H54 (cell line): ENCODE results near the gene ADH1C.

Experiments used
- DNase-seq: peaks from one replicate; pipeline ENCODE4 v3.0.0; 2011; ENCODE audit warnings: low spot score, mixed read lengths; ENCODE audit not compliant: insufficient read length
- FAIRE-seq: peaks from 3 replicates; lab custom pipeline; 2011; peaks lifted over from hg19 to GRCh38; lab: Jason Lieb, UNC
- POLR2A ChIP-seq: IDR thresholded peaks from 2 replicates; pipeline ENCODE4 v1.6.1; 2011; ENCODE audit warnings: low read depth, mild to moderate bottlenecking, low read length

ADH1C gene

GRCh38 chr4:99300934-99301333 is 51.6 kb downstream of the ADH1C start:
- DNase-seq (no peak), FAIRE-seq (no peak)
- TF ChIP-seq POLR2A: no peak

DNA sequence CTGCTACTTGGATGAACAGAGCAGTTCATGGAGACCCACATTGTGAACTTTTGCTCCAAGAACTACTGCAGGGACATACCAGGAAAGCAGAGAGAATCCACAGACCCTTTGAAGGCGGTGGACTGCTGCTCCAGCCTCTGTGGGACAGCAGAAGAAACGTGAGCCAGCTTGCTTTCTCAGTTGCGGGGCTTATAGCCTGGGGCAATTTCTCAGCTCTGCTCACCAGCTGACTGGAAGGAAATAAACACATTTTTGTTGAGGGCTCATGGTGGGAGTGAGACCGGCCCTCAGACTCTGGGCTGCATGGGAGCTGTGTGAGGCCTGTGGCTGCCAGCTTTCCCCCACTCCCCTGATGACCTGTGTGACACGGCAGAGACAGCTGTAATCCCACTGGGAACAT is 59.2 kb downstream of the ADH1C start:
- DNase-seq (no peak), FAIRE-seq (no peak)
- TF ChIP-seq POLR2A: no peak

DNA sequence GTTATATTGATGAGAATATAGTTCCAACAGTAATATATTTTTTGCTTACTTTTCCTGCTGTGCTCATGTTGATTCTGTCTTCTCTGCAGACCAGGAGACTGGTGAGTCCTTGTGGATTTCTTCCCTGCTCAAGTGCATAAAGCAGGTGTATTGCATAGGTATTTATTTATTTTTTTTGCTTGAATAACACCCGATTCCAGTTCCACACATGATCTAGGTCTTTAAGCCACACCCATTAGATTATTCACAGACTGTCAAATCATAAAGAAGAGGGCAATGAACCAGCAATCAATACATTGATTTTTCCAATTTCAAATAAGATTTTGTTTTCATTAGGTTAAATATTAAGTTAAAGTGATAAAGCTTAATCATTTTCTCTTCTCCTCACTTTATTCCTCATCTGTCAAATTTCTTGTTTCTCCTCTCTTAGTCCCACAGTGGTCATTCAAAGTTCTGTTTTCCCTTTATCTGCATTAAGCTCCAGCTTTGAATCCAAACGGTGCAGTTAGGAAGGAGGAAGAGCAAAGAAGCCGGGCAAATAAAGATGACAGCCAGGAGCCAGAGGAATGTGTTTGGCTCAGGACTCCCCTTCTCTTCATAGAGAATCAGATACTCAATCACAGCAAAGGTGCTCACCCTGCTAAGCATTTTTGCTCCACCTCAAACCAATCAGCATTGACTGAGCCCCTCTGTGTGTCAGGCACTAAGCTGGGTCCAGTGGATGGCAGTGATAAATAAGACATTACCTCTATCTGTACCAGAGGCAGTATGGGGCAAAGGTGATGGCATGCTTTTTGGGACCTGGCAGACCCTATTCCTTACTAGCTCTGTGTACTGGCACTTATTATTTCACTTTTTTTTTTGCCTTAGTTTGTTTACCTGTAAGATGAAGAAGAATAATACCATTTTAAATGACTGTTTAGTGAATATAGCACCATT is 61.4 kb downstream of the ADH1C start, which contains the start of gene ADH1A:
TSS of gene ADH1A (minus strand) at position 138 of the 939 bp plus-strand sequence. CDS start at position 67, 71 bp downstream.
- TF ChIP-seq POLR2A: no peak
- DNase-seq: no peak
- FAIRE-seq: no peak
